Lower leg skin (tissue), 3 donors: ENCODE data around the gene RANBP6.

Source experiments
- POLR2A ChIP-seq, 2 donors: fragments of 450-650 bp; IDR thresholded peaks; one replicate each; pipeline ENCODE4 v1.6.1; 2016 to 2017; ENCODE audit warnings: antibody characterized with exemption in 2 of 2, mild to moderate bottlenecking in 1 of 2, moderate library complexity in 1 of 2
- TF ChIP-seq, protein P1 (sequence below), 3 donors: fragments of 450-650 bp; IDR thresholded peaks; one replicate each; pipeline ENCODE4 v1.5.1; 2016; ENCODE audit warnings: antibody characterized with exemption in 3 of 3, mild to moderate bottlenecking in 3 of 3, moderate library complexity in 2 of 3

DNA sequence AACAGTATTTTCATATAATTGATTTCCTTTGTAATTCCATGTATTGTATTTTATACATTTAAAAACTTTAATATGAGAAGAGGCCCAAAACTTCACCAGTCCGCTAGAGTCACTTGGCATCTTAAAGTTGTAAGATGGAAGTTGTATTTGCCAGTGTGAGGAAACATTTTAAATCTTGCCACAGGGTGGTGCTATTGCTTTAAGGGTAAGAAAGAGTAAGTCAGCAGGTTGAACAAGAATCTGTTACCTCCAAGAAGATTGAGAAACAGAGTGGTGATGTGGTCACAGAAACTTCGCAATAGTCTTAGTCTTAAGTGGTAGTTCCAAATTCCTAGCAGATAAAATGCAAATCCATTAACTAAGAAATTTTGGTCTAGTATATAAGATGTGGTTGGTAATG lies 39.8 kb upstream of the RANBP6 start:
- TF ChIP-seq, protein P1, sequence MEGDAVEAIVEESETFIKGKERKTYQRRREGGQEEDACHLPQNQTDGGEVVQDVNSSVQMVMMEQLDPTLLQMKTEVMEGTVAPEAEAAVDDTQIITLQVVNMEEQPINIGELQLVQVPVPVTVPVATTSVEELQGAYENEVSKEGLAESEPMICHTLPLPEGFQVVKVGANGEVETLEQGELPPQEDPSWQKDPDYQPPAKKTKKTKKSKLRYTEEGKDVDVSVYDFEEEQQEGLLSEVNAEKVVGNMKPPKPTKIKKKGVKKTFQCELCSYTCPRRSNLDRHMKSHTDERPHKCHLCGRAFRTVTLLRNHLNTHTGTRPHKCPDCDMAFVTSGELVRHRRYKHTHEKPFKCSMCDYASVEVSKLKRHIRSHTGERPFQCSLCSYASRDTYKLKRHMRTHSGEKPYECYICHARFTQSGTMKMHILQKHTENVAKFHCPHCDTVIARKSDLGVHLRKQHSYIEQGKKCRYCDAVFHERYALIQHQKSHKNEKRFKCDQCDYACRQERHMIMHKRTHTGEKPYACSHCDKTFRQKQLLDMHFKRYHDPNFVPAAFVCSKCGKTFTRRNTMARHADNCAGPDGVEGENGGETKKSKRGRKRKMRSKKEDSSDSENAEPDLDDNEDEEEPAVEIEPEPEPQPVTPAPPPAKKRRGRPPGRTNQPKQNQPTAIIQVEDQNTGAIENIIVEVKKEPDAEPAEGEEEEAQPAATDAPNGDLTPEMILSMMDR (IDR thresholded peaks at IDR 0.05): no peak
- TF ChIP-seq POLR2A (IDR thresholded peaks at IDR 0.05): no peak
